NCI-H1417 treated with DMSO at 0.1 percent for 48 hours (cell line): ENCODE results near the gene THOC3.
"Not testable (repeated sequence)": the region's sequence is repeated elsewhere in the genome, so short reads cannot be mapped to it uniquely, and the experiment has no call there.

Experiments used
- DNase-seq: peaks from one replicate; lab custom pipeline; 2025; lab: John Stamatoyannopoulos, UW

The THOC3 gene

DNA sequence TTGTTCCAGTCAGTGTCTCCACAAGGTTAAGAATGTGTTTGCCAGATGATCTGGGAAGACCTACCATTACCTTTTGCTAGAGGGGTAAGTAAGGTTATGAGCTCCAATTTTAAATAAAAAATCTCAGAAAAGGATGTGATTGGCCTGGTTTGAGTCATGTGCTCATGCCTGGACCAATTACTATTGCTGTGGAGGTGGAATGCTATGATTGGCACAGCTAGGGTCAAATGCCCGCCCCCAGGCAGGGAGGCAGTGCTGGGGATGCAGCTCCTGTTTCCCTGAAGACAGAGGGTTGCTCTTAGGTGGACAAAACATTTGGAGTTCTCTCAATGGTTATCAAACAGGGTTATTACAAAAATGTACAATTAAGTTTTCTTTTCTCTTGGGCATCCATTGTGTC, 29.6 kb downstream of the THOC3 start:
- DNase-seq: not testable (repeated sequence)

DNA sequence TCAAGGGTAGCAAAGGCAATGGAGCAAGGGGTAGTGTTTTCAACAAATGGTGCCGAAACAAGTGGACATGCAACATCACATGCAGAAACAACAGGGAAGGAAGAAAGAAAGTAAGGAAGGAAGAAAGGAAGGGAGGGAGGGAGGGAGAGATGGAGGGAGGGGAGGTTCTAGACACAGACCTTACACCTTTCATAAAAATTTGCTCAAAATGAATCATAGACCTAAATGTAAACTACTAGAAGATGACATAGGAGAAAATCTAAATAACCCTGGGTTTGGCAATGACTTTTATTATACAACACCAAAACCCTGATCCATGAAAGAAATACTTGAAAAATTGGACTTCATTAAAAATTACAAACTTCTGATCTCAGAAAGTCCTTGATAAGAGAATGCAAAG, 39.4 kb downstream of the THOC3 start:
- DNase-seq: not testable (repeated sequence)

DNA sequence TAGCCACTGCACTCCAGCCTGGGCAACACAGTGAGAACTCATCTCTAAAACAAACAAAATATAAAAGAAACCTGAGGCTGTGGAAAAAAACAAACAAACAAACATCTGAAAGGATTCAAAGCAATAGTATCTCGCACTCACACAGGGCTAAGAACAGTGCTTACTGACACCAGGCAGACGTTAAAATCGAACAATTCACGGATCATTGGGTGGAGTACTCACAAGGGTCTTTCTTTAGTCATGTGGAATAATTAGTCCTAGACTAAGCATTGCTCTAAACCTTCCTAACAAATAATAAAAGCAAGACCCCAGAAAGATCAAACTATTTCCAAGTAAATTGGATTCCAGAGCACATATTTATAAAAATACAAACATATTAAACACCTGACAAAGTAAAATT, 43.0 kb downstream of the THOC3 start:
- DNase-seq: not testable (repeated sequence)

DNA sequence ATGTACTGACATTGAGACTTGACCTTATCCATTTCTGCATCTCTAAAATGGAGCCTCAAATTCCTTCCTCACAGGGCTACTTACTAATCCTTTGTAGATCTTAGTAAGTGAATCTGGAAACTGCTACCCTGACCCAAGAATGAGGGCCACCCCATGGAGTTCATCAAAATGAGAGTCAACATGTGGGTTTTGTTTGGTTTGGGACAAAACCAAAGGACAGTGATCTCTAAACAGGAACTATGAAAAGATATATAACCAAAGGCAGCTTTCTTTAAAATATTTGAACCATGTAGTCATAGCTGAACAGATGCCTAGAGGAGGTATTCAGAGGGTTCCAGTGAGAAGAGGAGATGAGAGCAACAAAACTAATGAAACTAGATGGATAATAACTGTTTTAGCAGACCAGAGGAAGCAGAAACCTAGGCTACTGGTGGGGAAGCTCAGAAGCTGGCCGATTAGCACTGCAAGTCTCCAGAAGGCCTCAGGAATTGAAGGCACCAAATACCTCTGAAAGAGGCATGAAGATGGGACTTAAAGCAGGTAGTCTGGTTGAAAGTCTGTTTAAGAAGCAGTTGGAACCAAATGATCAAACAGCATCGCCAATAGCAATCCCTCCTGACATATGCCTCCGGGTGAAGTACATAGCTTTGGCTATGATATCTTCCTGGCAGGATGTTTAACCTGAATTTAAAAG, 45.8 kb downstream of the THOC3 start:
- no peak for DNase-seq

DNA sequence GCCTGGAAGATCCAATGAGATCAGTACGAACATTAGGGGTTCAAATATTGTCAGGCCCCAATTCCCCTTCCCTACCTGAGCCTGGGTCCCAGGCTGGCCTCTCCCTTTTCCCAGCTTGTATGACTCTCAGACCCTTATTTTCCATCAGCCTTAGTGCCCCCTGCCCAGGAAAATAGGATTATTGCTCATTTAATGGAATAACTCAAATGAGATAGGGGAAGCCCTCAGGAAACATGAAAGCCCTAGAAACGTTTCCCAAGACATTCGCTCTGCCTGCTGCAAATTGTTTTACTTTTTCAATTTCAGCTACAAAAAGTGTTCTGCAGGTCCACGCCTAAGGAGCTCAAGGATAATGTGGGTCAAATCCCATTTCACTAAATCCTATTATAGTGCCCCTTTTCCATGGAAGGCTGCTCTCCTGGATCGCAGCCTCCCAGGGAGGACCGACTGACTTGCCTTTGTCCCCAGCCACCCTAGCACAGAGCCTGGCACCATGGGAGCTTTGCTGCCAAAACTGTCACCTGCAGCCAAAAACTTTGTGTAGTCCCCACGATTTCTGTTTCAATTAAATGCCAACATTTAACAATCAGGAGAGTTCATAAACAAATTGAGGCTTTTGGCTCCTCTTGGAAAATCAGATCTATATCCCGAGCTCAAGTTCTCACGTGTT, 46.9 kb downstream of the THOC3 start:
- no peak for DNase-seq

DNA sequence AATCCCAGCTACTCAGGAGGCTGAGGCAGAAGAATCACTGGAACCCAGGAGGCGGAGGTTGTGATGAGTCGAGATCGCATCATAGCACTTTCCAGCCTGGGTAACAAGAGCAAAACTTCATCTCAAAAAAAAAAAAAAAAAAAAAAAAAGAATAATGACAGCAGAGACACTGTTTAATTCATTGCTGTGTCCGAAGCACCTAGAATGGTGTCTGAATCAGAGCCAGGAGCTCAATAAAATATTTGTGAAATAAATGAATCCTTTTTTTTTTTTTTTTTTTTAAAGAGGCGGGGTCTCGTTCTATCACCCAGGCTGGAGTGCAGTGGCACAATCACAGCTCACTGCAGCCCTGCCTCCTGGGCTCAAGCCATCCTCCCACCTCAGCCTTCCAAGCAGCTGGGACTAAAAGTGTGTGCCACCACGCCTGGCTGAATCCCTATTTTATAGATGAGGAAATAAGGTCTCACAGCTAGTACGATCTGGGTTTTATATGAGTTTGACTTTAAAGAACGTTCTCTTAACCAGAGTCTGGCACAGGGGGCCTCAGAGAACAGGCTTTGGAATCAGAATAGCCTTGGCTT, 47.8 kb downstream of the THOC3 start:
- DNase-seq: no peak

DNA sequence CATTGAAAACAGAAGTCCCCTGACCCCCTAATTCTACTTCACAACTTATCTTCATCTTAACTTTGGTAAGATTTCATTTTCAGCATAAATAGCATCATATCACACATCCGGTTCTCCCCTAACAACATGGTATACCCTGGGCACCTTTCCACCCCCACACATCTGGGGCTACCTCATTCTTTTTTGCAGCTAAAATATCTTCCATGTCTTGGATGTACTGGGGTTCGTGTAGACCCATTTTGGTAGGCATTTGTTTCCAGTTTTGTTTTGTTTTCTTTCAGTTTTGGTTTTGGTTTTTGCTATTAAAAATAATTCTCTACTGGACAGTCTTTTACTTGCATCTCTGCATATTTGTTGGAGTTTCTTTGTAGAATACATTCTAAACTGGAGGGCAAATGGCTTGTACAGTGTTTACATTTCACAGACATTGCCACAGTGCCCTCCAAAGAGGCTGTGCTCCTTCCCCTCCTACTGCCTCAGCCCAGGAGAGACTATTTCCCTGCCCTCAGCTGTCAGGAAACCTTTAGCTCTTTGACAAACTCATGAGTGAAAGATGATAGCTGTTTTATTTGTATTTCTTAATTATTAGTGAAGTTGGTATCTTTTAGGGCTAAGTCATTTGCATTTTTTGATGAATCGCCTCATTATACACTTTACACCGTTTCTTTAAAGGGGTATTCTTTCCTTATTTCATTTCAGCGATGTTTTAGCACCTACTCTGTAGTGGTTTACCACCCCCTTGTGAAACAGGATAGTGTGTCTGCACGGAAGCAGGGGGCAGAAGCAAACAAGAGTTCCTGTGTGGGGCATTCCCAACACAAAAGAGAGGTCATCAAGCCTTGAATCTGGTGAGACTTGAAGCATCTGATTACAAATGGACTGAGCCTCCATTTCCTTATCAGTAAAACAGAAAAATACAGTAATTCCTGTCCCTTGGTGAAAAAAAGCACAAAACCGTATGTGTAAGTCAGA, 52.8 kb downstream of the THOC3 start:
- not testable (repeated sequence) for DNase-seq

DNA sequence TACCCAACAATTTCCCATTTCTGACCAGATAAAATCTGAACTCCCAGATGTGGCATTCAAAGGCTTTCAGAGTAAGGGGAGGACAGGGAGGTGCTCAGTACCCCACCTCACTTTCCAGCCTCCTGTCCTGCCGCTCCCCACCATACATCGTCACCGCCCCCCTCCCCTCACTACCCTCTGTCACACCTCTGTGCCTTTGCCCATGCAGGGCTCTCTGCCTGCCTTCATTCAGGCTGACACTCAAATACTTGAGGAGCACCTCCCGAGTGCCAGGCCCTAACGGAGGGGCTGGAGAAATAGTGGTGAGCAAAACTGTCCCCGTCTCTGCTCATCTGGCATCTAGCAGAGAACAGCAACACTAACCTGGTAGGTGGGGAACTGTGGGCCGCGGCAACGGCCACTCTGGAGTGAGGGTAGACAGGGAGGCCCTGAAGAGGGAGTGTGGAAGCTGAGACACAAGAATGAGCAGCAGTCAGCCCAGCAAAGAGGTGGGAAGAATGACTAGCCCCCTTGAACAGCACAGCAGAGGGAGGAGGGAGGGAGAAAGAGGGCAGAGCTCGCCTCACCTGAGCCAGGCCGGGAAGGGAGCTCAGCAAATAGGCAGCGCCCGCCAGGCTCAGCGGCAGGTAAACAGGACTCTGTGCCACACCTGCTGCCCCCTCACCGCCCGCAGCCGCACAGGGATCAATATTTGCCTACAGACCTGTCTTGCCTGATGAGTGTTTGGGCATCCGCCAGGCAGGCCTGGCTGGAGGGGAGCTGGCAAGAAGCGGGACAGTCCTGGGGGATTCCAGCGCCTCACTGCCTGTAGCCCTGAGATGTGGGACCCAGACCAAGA, 54.1 kb downstream of the THOC3 start:
- not testable (repeated sequence) for DNase-seq

DNA sequence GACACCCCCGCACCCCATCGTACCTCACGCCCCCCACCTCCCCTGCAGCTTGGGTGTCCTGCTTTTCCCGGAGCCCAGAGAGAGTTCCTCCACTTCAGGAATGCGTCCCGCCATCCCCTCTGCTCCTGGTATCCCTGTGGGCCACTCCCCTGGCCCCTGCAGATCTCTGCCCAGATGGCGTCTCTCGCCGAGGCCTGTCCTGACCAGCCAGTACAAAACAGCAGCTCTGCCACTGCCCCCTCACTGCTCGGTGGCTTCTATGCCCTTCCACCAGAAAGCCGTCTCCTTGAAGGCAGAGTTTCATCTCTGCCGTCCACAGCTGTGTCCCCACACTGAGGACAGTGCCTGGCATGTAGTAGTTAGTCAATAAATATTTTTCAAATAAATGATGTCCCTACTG, 58.0 kb downstream of the THOC3 start:
- not testable (repeated sequence) for DNase-seq
